ENCODE data around the gene MIPEP. TPM values are rescaled to one million over a fixed set of nuclear protein-coding genes. Genes with fewer than 3 reads are reported as not detected.

MIPEP gene
- total and polyA plus RNA-seq, 9 of the 15 experiments (the other 6 are each of a cell fraction or from before 2014, with no cell fraction given): 1.7 to 19.3 (median 13.1) TPM

- Histone ChIP-seq H3K4me2 (ENCODE audit: insufficient read depth, low read length) (no peak overlapping the region), H3K9ac (ENCODE audit: insufficient read depth in 1 of 2, low read depth in 2 of 2, low read length in 2 of 2) (no peak overlapping the region), H3K4me1 (replicated peaks in 1 of 2; ENCODE audit: control insufficient read depth in 2 of 2, insufficient read depth in 2 of 2, low read length in 2 of 2) (no peaks in the 10 kb centered on the region), H3K27ac (ENCODE audit: extremely low read depth, low read depth, low read length) (no peak overlapping the region), H3K79me2 (ENCODE audit: control insufficient read depth, insufficient read depth, low read length) (no peaks in the 10 kb centered on the region), H3K9me1 (ENCODE audit: control insufficient read depth, insufficient read depth, low read length) (no peaks in the 10 kb centered on the region), H4K20me1 (replicated peaks; ENCODE audit: control insufficient read depth, insufficient read depth, low read length) (no peaks in the 10 kb centered on the region), H3K36me3 (ENCODE audit: control insufficient read depth, insufficient read depth, low read length) (no peaks in the 10 kb centered on the region), H2AFZ (ENCODE audit: low read depth, low read length) (no peak overlapping the region), H3K4me3 (no peak overlapping the region), H3K27me3 (ENCODE audit: control insufficient read depth in 2 of 2, insufficient read depth in 2 of 2, low read length in 2 of 2) (no peaks in the 10 kb centered on the region), H3K9me3 (replicated peaks; ENCODE audit: control insufficient read depth, insufficient read depth, low read depth, low read length) (no peaks in the 10 kb centered on the region)
- BruUV-seq (replicated peaks): no TSS peak
- ChIA-PET CTCF (ENCODE audit: low intra/inter-chr PET ratio) (no interaction called here), POLR2A (no interaction called here)
- FAIRE-seq (no peak), ATAC-seq (no peak), DNase-seq (ENCODE audit: extremely low read depth in 1 of 4, low spot score in 3 of 4) (no peak)
- intact Hi-C loops (cut with micrococcal nuclease): no loop called here
- no peak for TF ChIP-seq TEAD1 (CRISPR knock-in tag; IDR thresholded peaks at IDR 0.05)
- in situ Hi-C loops (cut with MboI): no loop called here
These were observed 144.9 kb downstream of the MIPEP start for GRCh38 chr13:23744315-23744714.

- no peak for TF ChIP-seq DLX4 (CRISPR knock-in tag; IDR thresholded peaks at IDR 0.05)
- BruUV-seq (replicated peaks): no TSS peak
- H3K4me1 ChIP-seq (replicated peaks in 1 of 2; ENCODE audit: control insufficient read depth in 2 of 2, insufficient read depth in 2 of 2, low read length in 2 of 2): no peaks in the 10 kb centered on the region
- 50% methylated on average over 8 of the region's 8 CpGs for WGBS (ENCODE audit: insufficient coverage, low coverage, missing lambda C conversion rate)
- H3K27me3 ChIP-seq (ENCODE audit: control insufficient read depth in 2 of 2, insufficient read depth in 2 of 2, low read length in 2 of 2): no peaks in the 10 kb centered on the region
- ChIA-PET CTCF (ENCODE audit: low intra/inter-chr PET ratio) (no interaction called here), POLR2A (no interaction called here)
- DNase-seq (ENCODE audit: extremely low read depth in 1 of 4, low spot score in 3 of 4) (no peak), FAIRE-seq (no peak), ATAC-seq (no peak)
- no peaks in the 10 kb centered on the region for H3K9me3 ChIP-seq (replicated peaks; ENCODE audit: control insufficient read depth, insufficient read depth, low read depth, low read length)
- in situ Hi-C loops (cut with MboI) (no loop called here), intact Hi-C loops (cut with micrococcal nuclease) (no loop called here)
- H3K9ac ChIP-seq (ENCODE audit: insufficient read depth in 1 of 2, low read depth in 2 of 2, low read length in 2 of 2): no peak overlapping the region
- no peaks in the 10 kb centered on the region for H3K9me1 ChIP-seq (ENCODE audit: control insufficient read depth, insufficient read depth, low read length)
- H3K27ac ChIP-seq (ENCODE audit: extremely low read depth, low read depth, low read length): no peak overlapping the region
- no peak overlapping the region for H3K4me3 ChIP-seq
- H4K20me1 ChIP-seq (replicated peaks; ENCODE audit: control insufficient read depth, insufficient read depth, low read length): no peaks in the 10 kb centered on the region
- no peak overlapping the region for H3K4me2 ChIP-seq (ENCODE audit: insufficient read depth, low read length)
- H3K36me3 ChIP-seq (ENCODE audit: control insufficient read depth, insufficient read depth, low read length): no peaks in the 10 kb centered on the region
- no peaks in the 10 kb centered on the region for H3K79me2 ChIP-seq (ENCODE audit: control insufficient read depth, insufficient read depth, low read length)
- no peak overlapping the region for H2AFZ ChIP-seq (ENCODE audit: low read depth, low read length)
These were observed 145.7 kb downstream of the MIPEP start for GRCh38 chr13:23743278-23744076.

All from K562 (cell line).